Mucosa of rectum (tissue), 2 donors: ENCODE results near the gene COPS3.
"Not testable (repeated sequence)": the region's sequence is repeated elsewhere in the genome, so short reads cannot be mapped to it uniquely, and the experiment has no call there.

ENCODE experiments used
- H3K27ac ChIP-seq, 2 donors: one replicate each; pipeline ENCODE4 v1.7.0; 2013; ENCODE audit warnings: inconsistent platforms in 2 of 2, low read depth in 2 of 2, low read length in 2 of 2
- H3K27me3 ChIP-seq, 2 donors: one replicate each; pipeline ENCODE4 v1.7.0; 2013; ENCODE audit warnings: low read length in 2 of 2; ENCODE audit not compliant: control insufficient read depth in 2 of 2, insufficient read depth in 2 of 2
- H3K36me3 ChIP-seq, 2 donors: one replicate each; pipeline ENCODE4 v1.7.0; 2013; ENCODE audit warnings: low read length in 2 of 2; ENCODE audit not compliant: control insufficient read depth in 2 of 2, insufficient read depth in 2 of 2
- H3K4me1 ChIP-seq, 2 donors: one replicate each; pipeline ENCODE4 v1.7.0; 2013; ENCODE audit warnings: low read length in 2 of 2, mild to moderate bottlenecking in 1 of 2; ENCODE audit not compliant: control insufficient read depth in 2 of 2, insufficient read depth in 2 of 2
- H3K4me3 ChIP-seq, 2 donors: one replicate each; pipeline ENCODE4 v1.7.0; 2013; ENCODE audit warnings: low read length in 2 of 2
- H3K9ac ChIP-seq, 2 donors: one replicate each; pipeline ENCODE4 v1.7.0; 2013; ENCODE audit warnings: low read length in 2 of 2, low read depth in 1 of 2, mild to moderate bottlenecking in 1 of 2
- H3K9me3 ChIP-seq, 2 donors: one replicate each; pipeline ENCODE4 v1.7.0; 2013; ENCODE audit warnings: low read length in 2 of 2; ENCODE audit not compliant: control insufficient read depth in 2 of 2
- donor health status: healthy.
- donor health status: Normal muscosa, but diverticular disease.

The COPS3 gene

GRCh38 chr17:17301659-17302058, 20.6 kb upstream of the COPS3 start:
- H3K27ac ChIP-seq, H3K36me3 ChIP-seq, H3K27me3 ChIP-seq, H3K4me3 ChIP-seq, H3K9me3 ChIP-seq, H3K9ac ChIP-seq: not testable (repeated sequence)
- peaks cover 8 to 12% of the 10 kb centered on the region in 2 donors for H3K4me1 ChIP-seq

DNA sequence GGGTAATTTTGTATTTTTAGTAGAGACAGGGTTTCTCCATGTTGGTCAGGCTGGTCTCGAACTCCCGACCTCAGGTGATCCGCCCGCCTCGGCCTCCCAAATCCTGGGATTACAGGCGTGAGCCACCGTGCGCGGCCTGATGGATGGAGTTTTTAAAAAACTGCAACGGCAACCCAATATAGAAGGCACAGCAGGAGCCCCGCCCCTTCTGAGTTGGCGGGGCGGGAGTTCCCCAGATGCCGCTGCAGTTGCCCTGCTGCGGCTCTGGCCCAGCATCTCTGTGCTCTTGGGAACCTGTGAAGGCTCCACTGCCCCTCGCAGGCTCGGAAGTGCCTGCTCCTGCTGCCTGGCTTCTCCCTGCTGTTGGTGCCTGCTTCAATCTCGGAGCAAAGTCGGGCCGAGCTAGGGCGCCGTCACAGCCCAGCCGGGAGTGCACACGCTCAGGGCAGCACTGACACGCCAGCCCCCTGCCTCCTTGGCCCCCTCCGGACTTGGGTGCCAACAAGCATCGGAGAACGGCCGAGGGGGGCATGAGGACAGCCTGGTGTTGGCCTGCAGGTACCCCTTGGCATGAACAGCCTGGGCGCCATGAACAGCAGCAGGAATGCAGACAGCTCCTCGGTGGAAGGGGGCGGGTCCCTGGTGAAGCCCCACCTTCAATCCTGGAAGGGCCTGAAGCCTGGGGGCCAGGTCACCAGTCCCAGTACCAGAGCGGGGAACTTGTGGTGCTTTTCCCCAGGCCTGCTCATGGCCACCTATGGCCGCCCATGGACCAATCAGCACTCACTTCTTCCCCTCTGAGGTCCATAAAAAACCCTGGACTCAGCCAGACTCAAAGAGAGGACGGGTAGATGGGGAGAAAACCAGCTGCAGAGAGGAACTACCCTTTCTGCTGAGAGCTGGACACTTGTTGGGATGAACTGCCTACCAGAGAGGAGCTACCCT, 19.9 kb upstream of the COPS3 start:
- Histone ChIP-seq H3K9ac (peak overlapping the region in 1 of 2 donors; percentile 32), H3K4me1 (peaks cover 8 to 12% of the 10 kb centered on the region in 2 donors), H3K9me3 (no peaks in the 10 kb centered on the region), H3K4me3 (peak overlapping the region; percentile 17 to 60), H3K27me3 (no peaks in the 10 kb centered on the region), H3K27ac (no peak overlapping the region), H3K36me3 (no peaks in the 10 kb centered on the region)

- peaks cover 7 to 8% of the 10 kb centered on the region in 2 donors for H3K4me1 ChIP-seq
Measured at GRCh38 chr17:17298108-17298507, 17.1 kb upstream of the COPS3 start.

GRCh38 chr17:17297217-17297616, 16.2 kb upstream of the COPS3 start:
- Histone ChIP-seq H3K27me3 (no peaks in the 10 kb centered on the region), H3K36me3 (no peaks in the 10 kb centered on the region)

More at GRCh38 chr17:17298108-17298507, 17.1 kb upstream of the COPS3 start:
- Histone ChIP-seq H3K9me3 (no peaks in the 10 kb centered on the region), H3K27me3 (no peaks in the 10 kb centered on the region), H3K27ac (no peak overlapping the region), H3K4me3 (no peak overlapping the region), H3K9ac (no peak overlapping the region), H3K36me3 (no peaks in the 10 kb centered on the region)

DNA sequence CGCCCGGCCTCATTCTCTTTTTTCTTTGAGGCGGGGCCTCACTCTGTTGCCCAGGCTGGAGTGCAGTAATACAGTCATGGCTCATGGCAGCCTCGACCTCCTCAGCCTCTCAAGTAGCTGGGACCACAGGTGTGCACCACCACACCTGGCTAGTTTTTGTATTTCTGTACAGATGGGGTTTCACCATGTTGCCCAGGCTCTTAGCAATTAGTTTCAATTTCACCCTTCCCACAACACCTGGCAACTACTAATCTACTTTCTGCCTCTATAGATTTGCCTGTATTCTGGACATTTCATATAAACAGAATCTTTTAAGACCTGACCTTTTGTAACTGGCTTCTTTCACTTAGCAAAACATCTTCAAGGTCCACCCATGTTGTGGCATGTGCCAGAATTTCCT, 14.1 kb upstream of the COPS3 start:
- no peaks in the 10 kb centered on the region for H3K4me1 ChIP-seq
- H3K27me3 ChIP-seq, result no peaks in the 10 kb centered on the region
- no peaks in the 10 kb centered on the region for H3K36me3 ChIP-seq
- H3K9ac ChIP-seq, result no peak overlapping the region
- no peak overlapping the region for H3K27ac ChIP-seq
- no peak overlapping the region for H3K4me3 ChIP-seq
- H3K9me3 ChIP-seq, result no peaks in the 10 kb centered on the region

More at GRCh38 chr17:17297217-17297616, 16.2 kb upstream of the COPS3 start:
- Histone ChIP-seq H3K4me3 (no peak overlapping the region), H3K9me3 (no peaks in the 10 kb centered on the region), H3K4me1 (peaks cover 3 to 4% of the 10 kb centered on the region in 2 donors), H3K27ac (no peak overlapping the region), H3K9ac (no peak overlapping the region)

DNA sequence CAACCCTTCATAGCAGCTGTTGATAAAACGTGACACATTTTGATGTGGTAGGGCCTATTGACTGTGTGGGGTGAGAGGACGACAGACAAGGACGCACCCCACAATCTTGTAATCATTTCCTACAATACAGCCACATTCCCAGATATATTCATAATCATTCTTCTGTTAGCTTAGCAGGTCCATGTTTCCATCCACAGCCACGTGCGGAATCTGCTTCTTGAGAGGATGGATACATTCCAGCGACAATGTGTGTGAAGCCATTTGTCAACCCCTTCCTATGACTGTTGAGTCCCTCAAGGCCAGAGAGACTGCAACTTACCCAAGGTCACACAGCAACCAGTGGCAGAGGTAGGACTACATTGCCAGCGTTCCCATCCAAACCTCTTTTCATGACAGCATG, 8.7 kb upstream of the COPS3 start:
- H3K36me3 ChIP-seq, result no peaks in the 10 kb centered on the region
- no peak overlapping the region for H3K27ac ChIP-seq
- H3K4me1 ChIP-seq, result no peaks in the 10 kb centered on the region
- no peak overlapping the region for H3K4me3 ChIP-seq
- no peaks in the 10 kb centered on the region for H3K27me3 ChIP-seq
- no peak overlapping the region for H3K9ac ChIP-seq
- H3K9me3 ChIP-seq, result no peaks in the 10 kb centered on the region

DNA sequence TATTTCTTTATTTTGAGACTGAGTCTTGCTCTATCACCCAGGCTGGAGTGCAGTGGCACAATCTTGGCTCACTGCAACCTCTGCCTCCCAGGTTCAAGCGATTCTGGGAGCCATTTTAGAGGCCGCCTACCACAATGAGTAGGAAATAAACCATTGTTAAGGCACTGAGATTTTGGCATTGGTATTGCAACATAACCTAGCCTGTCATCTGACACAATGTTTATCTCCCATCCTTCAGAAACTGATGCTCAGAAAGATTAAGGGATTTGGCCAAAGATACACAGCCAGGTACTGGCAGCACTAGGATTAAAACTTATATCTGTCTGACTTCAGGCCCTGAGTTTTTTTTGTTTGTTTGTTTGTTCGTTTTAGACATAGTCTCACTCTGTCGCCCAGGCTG, 8.0 kb upstream of the COPS3 start:
- no peak overlapping the region for H3K9ac ChIP-seq
- H3K36me3 ChIP-seq, result no peaks in the 10 kb centered on the region
- H3K27ac ChIP-seq, result no peak overlapping the region
- H3K4me3 ChIP-seq, result no peak overlapping the region
- no peaks in the 10 kb centered on the region for H3K27me3 ChIP-seq
- H3K9me3 ChIP-seq, result no peaks in the 10 kb centered on the region
- H3K4me1 ChIP-seq, result no peaks in the 10 kb centered on the region

GRCh38 chr17:17285951-17286350, 4.9 kb upstream of the COPS3 start:
- no peaks in the 10 kb centered on the region for H3K36me3 ChIP-seq
- no peaks in the 10 kb centered on the region for H3K27me3 ChIP-seq
- H3K4me1 ChIP-seq, result peaks cover 4 to 6% of the 10 kb centered on the region in 2 donors
- no peaks in the 10 kb centered on the region for H3K9me3 ChIP-seq
- H3K9ac ChIP-seq, result no peak overlapping the region
- no peak overlapping the region for H3K27ac ChIP-seq
- no peak overlapping the region for H3K4me3 ChIP-seq

DNA sequence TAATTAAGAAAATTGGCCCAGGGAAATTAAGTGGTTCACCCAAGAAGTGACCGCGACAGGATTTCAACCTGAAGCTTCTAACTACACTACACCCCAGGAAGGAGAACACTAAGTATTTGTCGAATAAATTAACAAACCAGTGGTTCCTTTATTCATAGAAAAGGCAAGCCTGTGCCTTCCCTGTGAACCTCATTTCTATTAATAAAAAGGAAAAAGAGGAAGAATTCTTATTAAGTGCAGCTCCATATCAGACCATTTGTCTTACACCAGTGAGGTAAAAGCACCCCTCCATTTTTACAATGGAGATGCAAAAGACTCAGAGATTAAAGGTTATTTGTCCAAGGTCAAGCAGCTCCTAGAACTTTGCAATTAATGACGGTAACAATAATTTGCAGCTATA, 1.7 kb downstream of the COPS3 start:
- Histone ChIP-seq H3K36me3 (peaks cover 4 to 9% of the 10 kb centered on the region in 2 donors), H3K9me3 (no peaks in the 10 kb centered on the region), H3K4me1 (peaks cover 9 to 15% of the 10 kb centered on the region in 2 donors), H3K9ac (peak overlapping the region in 1 of 2 donors; percentile 32), H3K27ac (no peak overlapping the region), H3K27me3 (no peaks in the 10 kb centered on the region), H3K4me3 (peak overlapping the region in 1 of 2 donors; percentile 79)

- H3K27ac ChIP-seq, H3K27me3 ChIP-seq, H3K4me3 ChIP-seq, H3K9ac ChIP-seq, H3K9me3 ChIP-seq: not testable (repeated sequence)
- Histone ChIP-seq H3K36me3 (peaks cover 15 to 22% of the 10 kb centered on the region in 2 donors), H3K4me1 (peaks cover 9 to 15% of the 10 kb centered on the region in 2 donors)
Measured at GRCh38 chr17:17277431-17277830, 3.6 kb downstream of the COPS3 start.
